Measurements from ENCODE around the gene CPNE2. TPM values are rescaled to one million over a fixed set of nuclear protein-coding genes. Genes with fewer than 3 reads are reported as not detected.

Gene CPNE2
- polyA plus RNA-seq, 1 donor (not counting 4 experiments of a cell fraction or from before 2014, with no cell fraction given) = 26.5 TPM

DNA sequence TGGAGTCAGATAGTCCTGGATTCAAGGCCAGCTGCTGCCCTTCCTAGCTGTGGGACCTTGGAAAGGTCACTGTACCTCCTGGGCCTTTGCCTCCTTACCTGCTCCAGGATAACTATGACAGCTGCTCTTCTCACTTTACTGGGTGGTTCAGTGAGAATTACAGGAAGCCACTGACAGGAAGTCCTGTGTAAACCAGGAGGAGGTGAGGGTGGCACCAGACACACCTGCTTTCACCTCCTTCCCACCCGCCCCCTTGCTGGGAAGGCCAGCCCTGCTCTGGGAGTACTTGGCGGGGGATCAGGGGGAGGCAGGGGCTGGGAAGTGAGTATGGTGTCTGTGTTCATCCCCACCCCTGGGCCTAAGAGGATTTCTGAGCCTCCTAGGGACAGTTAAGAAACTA, 42.6 kb downstream of the CPNE2 start:
- DNase-seq (ENCODE audit: low read depth, low spot score) = no peak
- Histone ChIP-seq H3K27me3 (ENCODE audit: control insufficient read depth, extremely low read depth, insufficient read depth, low read length) (no peaks in the 10 kb centered on the region), H3K27ac (ENCODE audit: control insufficient read depth, insufficient read depth, low read length) (no peak overlapping the region), H4K20me1 (ENCODE audit: control insufficient read depth, extremely low read depth, insufficient read depth, low read length) (no peaks in the 10 kb centered on the region), H3K4me3 (ENCODE audit: control insufficient read depth in 2 of 3, extremely low read depth in 1 of 3, insufficient read depth in 2 of 3, low read depth in 1 of 3, low read length in 3 of 3) (no peak overlapping the region), H3K9ac (ENCODE audit: control insufficient read depth, extremely low read depth, insufficient read depth, low read length) (no peak overlapping the region), H3K36me3 (ENCODE audit: control insufficient read depth in 2 of 2, extremely low read depth in 1 of 2, insufficient read depth in 2 of 2, low read length in 2 of 2) (peaks cover 0 to 1% of the 10 kb centered on the region in 2 experiments), H3K9me1 (ENCODE audit: control insufficient read depth, extremely low read depth, insufficient read depth, low read length) (no peaks in the 10 kb centered on the region), H3K9me3 (ENCODE audit: control insufficient read depth, low read depth, low read length) (no peaks in the 10 kb centered on the region), H3K4me1 (ENCODE audit: control insufficient read depth, extremely low read depth, insufficient read depth, low read length) (peaks cover 4% of the 10 kb centered on the region), H2AFZ (ENCODE audit: control insufficient read depth, low read length) (no peak overlapping the region), H3K79me2 (ENCODE audit: control insufficient read depth, insufficient read depth, low read length) (no peaks in the 10 kb centered on the region), H3K4me2 (ENCODE audit: control insufficient read depth, extremely low read depth, insufficient read depth, low read depth, low read length) (no peak overlapping the region)
- TF ChIP-seq CTCF (optimal IDR thresholded peaks at IDR 0.05 in 1 of 3, IDR thresholded peaks at IDR 0.05 in 1 of 3, conservative IDR thresholded peaks at IDR 0.05 in 1 of 3; ENCODE audit: extremely low read depth in 1 of 3, insufficient read depth in 2 of 3, low read length in 3 of 3) (no peak), EZH2 (IDR thresholded peaks at IDR 0.05; ENCODE audit: low read length) (no peak)
- no peak for FAIRE-seq
- dilution Hi-C loops (cut with MboI; ENCODE audit: extremely low pct_ligation_motif_present, low sequenced_read_pairs) = no loop called here

DNA sequence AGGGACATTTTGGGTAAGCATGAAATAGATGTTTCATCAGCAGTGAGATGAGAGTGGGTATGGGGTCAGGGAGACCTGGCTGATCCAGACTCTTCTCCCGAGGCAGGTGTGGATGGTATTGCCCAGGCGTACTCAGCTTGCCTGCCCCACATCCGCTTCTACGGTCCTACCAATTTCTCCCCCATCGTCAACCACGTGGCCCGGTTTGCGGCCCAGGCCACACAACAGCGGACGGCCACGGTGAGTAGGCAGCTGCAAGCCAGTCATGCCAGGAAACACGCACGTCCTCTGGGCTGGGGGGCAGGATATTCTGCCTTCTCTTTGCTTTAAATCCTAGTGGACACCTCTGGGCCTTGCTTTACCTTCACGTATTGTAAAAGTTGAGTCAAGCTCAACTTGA, 44.7 kb downstream of the CPNE2 start:
- no peak overlapping the region for H3K27ac ChIP-seq (ENCODE audit: control insufficient read depth, insufficient read depth, low read length)
- DNase-seq (ENCODE audit: low read depth, low spot score) = no peak
- dilution Hi-C loops (cut with MboI; ENCODE audit: extremely low pct_ligation_motif_present, low sequenced_read_pairs) = no loop called here

More for the DNA sequence above, 44.7 kb downstream of the CPNE2 start:
- H3K36me3 ChIP-seq (ENCODE audit: control insufficient read depth in 2 of 2, extremely low read depth in 1 of 2, insufficient read depth in 2 of 2, low read length in 2 of 2) = peaks cover 0 to 1% of the 10 kb centered on the region in 2 experiments
- peaks cover 10% of the 10 kb centered on the region for H3K4me1 ChIP-seq (ENCODE audit: control insufficient read depth, extremely low read depth, insufficient read depth, low read length)
- no peak overlapping the region for H3K4me3 ChIP-seq (ENCODE audit: control insufficient read depth in 2 of 3, extremely low read depth in 1 of 3, insufficient read depth in 2 of 3, low read depth in 1 of 3, low read length in 3 of 3)
- H2AFZ ChIP-seq (ENCODE audit: control insufficient read depth, low read length) = no peak overlapping the region
- no peaks in the 10 kb centered on the region for H4K20me1 ChIP-seq (ENCODE audit: control insufficient read depth, extremely low read depth, insufficient read depth, low read length)
- no peaks in the 10 kb centered on the region for H3K9me1 ChIP-seq (ENCODE audit: control insufficient read depth, extremely low read depth, insufficient read depth, low read length)
- no peaks in the 10 kb centered on the region for H3K27me3 ChIP-seq (ENCODE audit: control insufficient read depth, extremely low read depth, insufficient read depth, low read length)
- H3K4me2 ChIP-seq (ENCODE audit: control insufficient read depth, extremely low read depth, insufficient read depth, low read depth, low read length) = no peak overlapping the region
- no peaks in the 10 kb centered on the region for H3K9me3 ChIP-seq (ENCODE audit: control insufficient read depth, low read depth, low read length)
- no peaks in the 10 kb centered on the region for H3K79me2 ChIP-seq (ENCODE audit: control insufficient read depth, insufficient read depth, low read length)
- no peak for FAIRE-seq
- no peak overlapping the region for H3K9ac ChIP-seq (ENCODE audit: control insufficient read depth, extremely low read depth, insufficient read depth, low read length)
- no peak for TF ChIP-seq EZH2 (IDR thresholded peaks at IDR 0.05; ENCODE audit: low read length)
- no peak for TF ChIP-seq CTCF (optimal IDR thresholded peaks at IDR 0.05 in 1 of 3, IDR thresholded peaks at IDR 0.05 in 1 of 3, conservative IDR thresholded peaks at IDR 0.05 in 1 of 3; ENCODE audit: extremely low read depth in 1 of 3, insufficient read depth in 2 of 3, low read length in 3 of 3)

Measured in keratinocyte (primary cell).